GM23338 (cell line): ENCODE data around the gene WARS2. TPM values are rescaled to one million over a fixed set of nuclear protein-coding genes. Genes with fewer than 3 reads are reported as not detected.

Source experiments
- ATAC-seq: fragments of 200-7000 bp; cut with Tn5 transposase; 3 replicates; pipeline ENCODE4 v1.9.1; 2020
- DNase-seq: peaks from one replicate; pipeline ENCODE4 v3.0.0-alpha.2; 2015; ENCODE audit warnings: low spot score
- H2AFZ ChIP-seq: fragments of 200-600 bp; sonication (generic); 2 replicates; pipeline ENCODE4 v1.8.0; 2016; ENCODE audit warnings: antibody characterized with exemption, mild to moderate bottlenecking, moderate library complexity
- H3F3A ChIP-seq: fragments of 200-600 bp; sonication (generic); replicated peaks from 2 replicates; pipeline ENCODE4 v1.8.0; 2017; ENCODE audit warnings: antibody characterized with exemption, mixed run types, low read depth
- H3K27ac ChIP-seq: fragments of 200-600 bp; sonication (generic); 2 replicates; pipeline ENCODE4 v1.6.1; 2016; ENCODE audit warnings: low read depth
- H3K27me3 ChIP-seq: fragments of 200-600 bp; sonication (generic); 2 replicates; pipeline ENCODE4 v1.8.0; 2016; ENCODE audit warnings: mild to moderate bottlenecking, mixed run types, moderate library complexity; ENCODE audit not compliant: insufficient read depth
- H3K36me3 ChIP-seq: fragments of 200-600 bp; sonication (generic); 2 replicates; pipeline ENCODE4 v1.8.0; 2016; ENCODE audit warnings: mild to moderate bottlenecking; ENCODE audit not compliant: insufficient read depth
- H3K4me1 ChIP-seq: fragments of 200-600 bp; sonication (generic); 2 replicates; pipeline ENCODE4 v1.8.0; 2016; ENCODE audit warnings: mild to moderate bottlenecking, moderate library complexity; ENCODE audit not compliant: insufficient read depth
- H3K4me2 ChIP-seq: fragments of 200-600 bp; sonication (generic); 2 replicates; pipeline ENCODE4 v1.7.1; 2017; ENCODE audit warnings: mixed run types
- H3K4me3 ChIP-seq: fragments of 200-600 bp; sonication (generic); 2 replicates; pipeline ENCODE4 v1.6.1; 2016; ENCODE audit warnings: mixed run types
- H3K79me2 ChIP-seq: fragments of 200-600 bp; sonication (generic); replicated peaks from 2 replicates; pipeline ENCODE4 v1.8.0; 2017; ENCODE audit warnings: mild to moderate bottlenecking; ENCODE audit not compliant: insufficient read depth
- H3K9me2 ChIP-seq: fragments of 200-600 bp; sonication (generic); 2 replicates; pipeline ENCODE4 v1.8.0; 2017; ENCODE audit not compliant: insufficient read depth
- H4K20me1 ChIP-seq: fragments of 200-600 bp; sonication (generic); replicated peaks from 2 replicates; pipeline ENCODE4 v1.8.0; 2017; ENCODE audit warnings: mild to moderate bottlenecking; ENCODE audit not compliant: insufficient read depth
- H3K27ac Mint-ChIP-seq: 2 replicates; pipeline ENCODE4 v1.8.0; 2020; ENCODE audit warnings: inconsistent platforms, mild to moderate bottlenecking, moderate library complexity, mixed read lengths
- H3K27me3 Mint-ChIP-seq: 3 replicates; pipeline ENCODE4 v1.8.0; 2022; ENCODE audit warnings: low read depth, mild to moderate bottlenecking, moderate library complexity, mixed read lengths, inconsistent platforms; ENCODE audit not compliant: insufficient read depth, poor library complexity
- H3K36me3 Mint-ChIP-seq: 3 replicates; pipeline ENCODE4 v1.8.0; 2021; ENCODE audit warnings: low read depth, mild to moderate bottlenecking, inconsistent platforms, moderate library complexity, mixed read lengths
- H3K4me1 Mint-ChIP-seq: 3 replicates; pipeline ENCODE4 v1.8.0; 2020; ENCODE audit warnings: mild to moderate bottlenecking, inconsistent platforms, mixed read lengths
- H3K4me3 Mint-ChIP-seq: 3 replicates; pipeline ENCODE4 v1.8.0; 2021; ENCODE audit warnings: moderate library complexity, mild to moderate bottlenecking, inconsistent platforms, mixed read lengths
- H3K9me3 Mint-ChIP-seq: 3 replicates; pipeline ENCODE4 v1.8.0; 2020; ENCODE audit warnings: moderate library complexity, mild to moderate bottlenecking, inconsistent platforms, mixed read lengths
- CREB1 ChIP-seq: fragments of 250-450 bp; sonication (Bioruptor Pico); IDR thresholded peaks from 2 replicates; pipeline ENCODE4 v1.5.0; 2020; ENCODE audit warnings: low read depth, mild to moderate bottlenecking, moderate library complexity
- CTCF ChIP-seq, 2 experiments: fragments of 200-600 bp in 1 of 2; sonication (generic) in 1 of 2; conservative IDR thresholded peaks; 2 replicates each; pipeline versions ENCODE4 v1.5.1 to v1.6.1; 2016 to 2017; ENCODE audit warnings: antibody characterized with exemption in 2 of 2, low read depth in 2 of 2, mild to moderate bottlenecking in 2 of 2, moderate library complexity in 1 of 2
- ETS1 ChIP-seq: IDR thresholded peaks from 2 replicates; pipeline ENCODE4 v1.6.1; 2016; ENCODE audit warnings: antibody characterized with exemption
- EZH2 ChIP-seq: fragments of 200-600 bp; sonication (generic); IDR thresholded peaks from one replicate; pipeline ENCODE4 v1.8.0; 2017; ENCODE audit warnings: antibody characterized with exemption, mild to moderate bottlenecking, low read depth; ENCODE audit not compliant: unreplicated experiment
- EZH2phosphoT487 ChIP-seq: fragments of 200-600 bp; sonication (generic); IDR thresholded peaks from one replicate; pipeline ENCODE4 v1.8.1; 2018; ENCODE audit warnings: antibody characterized with exemption; ENCODE audit not compliant: unreplicated experiment
- JUNB ChIP-seq: IDR thresholded peaks from one replicate; pipeline ENCODE4 v1.6.1; 2016; ENCODE audit warnings: antibody characterized with exemption; ENCODE audit not compliant: unreplicated experiment
- NANOG ChIP-seq: IDR thresholded peaks from 2 replicates; pipeline ENCODE4 v1.6.1; 2016; ENCODE audit warnings: antibody characterized with exemption, borderline replicate concordance
- POLR2AphosphoS5 ChIP-seq: IDR thresholded peaks from 2 replicates; pipeline ENCODE4 v1.6.1; 2016; ENCODE audit warnings: antibody characterized with exemption, low read depth
- REST ChIP-seq: IDR thresholded peaks from one replicate; pipeline ENCODE4 v1.6.1; 2018; ENCODE audit warnings: antibody characterized with exemption; ENCODE audit not compliant: unreplicated experiment
- STAT1 ChIP-seq: IDR thresholded peaks from one replicate; pipeline ENCODE4 v1.6.1; 2016; ENCODE audit warnings: antibody characterized with exemption; ENCODE audit not compliant: unreplicated experiment
- ZNF114 ChIP-seq: fragments of 250-450 bp; sonication (Bioruptor Pico); IDR thresholded peaks from 2 replicates; pipeline ENCODE4 v1.5.0; 2020; ENCODE audit warnings: mild to moderate bottlenecking, moderate library complexity
- ZNF331 ChIP-seq: fragments of 250-450 bp; sonication (Bioruptor Pico); IDR thresholded peaks from 2 replicates; pipeline ENCODE4 v1.5.0; 2020; ENCODE audit warnings: low read depth, mild to moderate bottlenecking, moderate library complexity
- ZNF462 ChIP-seq: fragments of 250-450 bp; sonication (Bioruptor Pico); IDR thresholded peaks from 2 replicates; pipeline ENCODE4 v1.5.0; 2020; ENCODE audit warnings: mild to moderate bottlenecking, moderate library complexity
- polyA plus RNA-seq: library from polyadenylated mRNA; unstranded; fragments of >200 nt; fragmentation: Nextera tagmentation; extraction: Ambion mirVana; gene quantifications from 2 replicates; pipeline ENCODE4 v1.2.1, GENCODE V29; 2016
- total RNA-seq: library from RNA; depleted of rRNA; stranded (reverse); fragments of >200 nt; shearing (Covaris generic); gene quantifications from 2 replicates; pipeline ENCODE4 v1.2.3, GENCODE V29; 2014

The WARS2 gene
- total and polyA plus RNA-seq, 2 experiments from 2014 or later, result 6.4 to 12.6 TPM

GRCh38 chr1:119052267-119052666 is 88.2 kb downstream of the WARS2 start:
- Histone ChIP-seq H3K4me1 (peaks cover 2% of the 10 kb centered on the region), H3K27ac (no peak overlapping the region), H4K20me1 (no peaks in the 10 kb centered on the region), H3K36me3 (no peaks in the 10 kb centered on the region), H3K27me3 (no peaks in the 10 kb centered on the region), H3K9me2 (no peaks in the 10 kb centered on the region), H3K4me3 (no peak overlapping the region), H2AFZ (no peak overlapping the region), H3F3A (no peaks in the 10 kb centered on the region), H3K4me2 (no peak overlapping the region), H3K79me2 (no peaks in the 10 kb centered on the region)
- no peak for TF ChIP-seq JUNB
- TF ChIP-seq ZNF331 (CRISPR knock-in tag), result no peak
- TF ChIP-seq STAT1, result no peak
- TF ChIP-seq EZH2phosphoT487, result no peak
- no peak for TF ChIP-seq CREB1 (CRISPR knock-in tag)
- TF ChIP-seq ZNF462, result no peak
- TF ChIP-seq ZNF114 (CRISPR knock-in tag), result no peak
- TF ChIP-seq NANOG, result no peak
- TF ChIP-seq CTCF (conservative IDR thresholded peaks at IDR 0.05; ENCODE audit: low read depth in 2 of 2), result no peak
- TF ChIP-seq EZH2, result no peak
- no peak for TF ChIP-seq POLR2AphosphoS5
- no peak for TF ChIP-seq ETS1
- no peak for TF ChIP-seq REST
- Mint-ChIP-seq H3K27ac (no peak overlapping the region), H3K9me3 (no peaks in the 10 kb centered on the region), H3K4me3 (no peak overlapping the region), H3K36me3 (no peaks in the 10 kb centered on the region), H3K27me3 (peaks cover 6% of the 10 kb centered on the region), H3K4me1 (peaks cover 3% of the 10 kb centered on the region; the same call in 2 of the 3 replicates)
- no peak for ATAC-seq
- no peak for DNase-seq
